GM12878 (cell line): Measurements from ENCODE around the gene FANCL. TPM values are rescaled to one million over a fixed set of nuclear protein-coding genes. Genes with fewer than 3 reads are reported as not detected.

Source experiments
- ATAC-seq: fragments of 200-7000 bp; cut with Tn5 transposase; 3 replicates; pipeline ENCODE4 v1.9.1; 2020; ENCODE audit warnings: mild to moderate bottlenecking, moderate library complexity
- BruUV-seq: library from RNA; stranded (reverse); fragments of 400-500 nt; replicated peaks from 2 replicates; lab custom pipeline; 2021; lab: Mats Ljungman, UMichigan
- CTCF ChIA-PET: fragments of 300-600 bp; sonication (Branson Sonifier 250); formaldehyde crosslinking; extraction: SDS; loops from one replicate; lab custom pipeline; 2021; ENCODE audit warnings: inconsistent platforms; lab: Yijun Ruan, JAX
- POLR2A ChIA-PET: fragments of 350-600 bp; formaldehyde crosslinking; extraction: SDS; loops from one replicate; lab custom pipeline; 2021; ENCODE audit warnings: inconsistent platforms; lab: Charles Lee
- RAD21 ChIA-PET: fragments of 300-600 bp; sonication (Branson Sonifier 250); formaldehyde crosslinking; loops from one replicate; lab custom pipeline; 2023; ENCODE audit warnings: antibody characterized with exemption; ENCODE audit not compliant: unreplicated experiment; lab: Charles Lee
- SMC1A ChIA-PET: fragments of 300-600 bp; sonication (Branson Sonifier 250); formaldehyde crosslinking; loops from one replicate; lab custom pipeline; 2023; ENCODE audit not compliant: unreplicated experiment, uncharacterized antibody; lab: Charles Lee
- DNase-seq: peaks from one replicate; pipeline ENCODE4 v3.0.0-alpha.2; 2011; ENCODE audit warnings: low read depth, low spot score
- FAIRE-seq: peaks from 3 replicates; lab custom pipeline; 2011; peaks lifted over from hg19 to GRCh38; lab: Jason Lieb, UNC
- H2AFZ ChIP-seq: 2 replicates; pipeline ENCODE4 v1.6.0; 2011; ENCODE audit warnings: low read depth, low read length, control low read depth; ENCODE audit not compliant: control insufficient read depth
- H3K27ac ChIP-seq: 2 replicates; pipeline ENCODE4 v1.5.1; 2011; ENCODE audit warnings: control low read depth; ENCODE audit not compliant: control insufficient read depth, insufficient read depth
- H3K27me3 ChIP-seq, 2 experiments: replicated peaks in 1 of 2; 2 replicates each; pipeline versions ENCODE4 v1.6.0 to v1.6.1; 2011; ENCODE audit warnings: low read length in 1 of 2; ENCODE audit not compliant: control insufficient read depth in 2 of 2, insufficient read depth in 2 of 2
- H3K36me3 ChIP-seq, 2 experiments: 2 replicates each; pipeline ENCODE4 v1.5.1; 2011; ENCODE audit warnings: low read length in 1 of 2; ENCODE audit not compliant: control insufficient read depth in 2 of 2, insufficient read depth in 2 of 2
- H3K4me1 ChIP-seq: 2 replicates; pipeline ENCODE4 v1.6.1; 2011; ENCODE audit warnings: mild to moderate bottlenecking, low read length, moderate library complexity, mixed read lengths; ENCODE audit not compliant: control insufficient read depth, insufficient read depth
- H3K4me2 ChIP-seq: 2 replicates; pipeline ENCODE4 v1.6.0; 2011; ENCODE audit warnings: control low read depth; ENCODE audit not compliant: control insufficient read depth, insufficient read depth
- H3K4me3 ChIP-seq: fragments of 200-600 bp; sonication (generic); 2 replicates; pipeline ENCODE4 v1.5.1; 2016
- H3K79me2 ChIP-seq: 2 replicates; pipeline ENCODE4 v1.6.0; 2011; ENCODE audit warnings: low read length; ENCODE audit not compliant: control insufficient read depth, insufficient read depth
- H3K9ac ChIP-seq: 2 replicates; pipeline ENCODE4 v1.8.0; 2011; ENCODE audit warnings: low read length, control low read depth, mixed read lengths; ENCODE audit not compliant: control insufficient read depth, insufficient read depth
- H3K9me3 ChIP-seq: replicated peaks from 3 replicates; pipeline ENCODE4 v1.5.1; 2011; ENCODE audit warnings: mild to moderate bottlenecking, low read length; ENCODE audit not compliant: control insufficient read depth, insufficient read depth
- H4K20me1 ChIP-seq: 2 replicates; pipeline ENCODE4 v1.6.0; 2011; ENCODE audit not compliant: control insufficient read depth, insufficient read depth
- ATF2 ChIP-seq: IDR thresholded peaks from 2 replicates; pipeline ENCODE4 v1.6.1; 2012; ENCODE audit warnings: low read length, inconsistent platforms
- CREB1 ChIP-seq: IDR thresholded peaks from 2 replicates; pipeline ENCODE4 v1.6.1; 2012; ENCODE audit warnings: low read depth, mild to moderate bottlenecking, inconsistent platforms
- DPF2 ChIP-seq: fragments of 450-650 bp; IDR thresholded peaks from 2 replicates; pipeline ENCODE4 v1.6.1; 2017; ENCODE audit warnings: mild to moderate bottlenecking
- EP300 ChIP-seq, 2 experiments: fragments of 150-350 bp in 1 of 2; IDR thresholded peaks; 2 replicates each; pipeline ENCODE4 v1.6.1; 2011 to 2012; ENCODE audit warnings: low read depth in 2 of 2, low read length in 2 of 2, borderline replicate concordance in 1 of 2, improper control_type of control experiment in 1 of 2, inconsistent platforms in 1 of 2; ENCODE audit not compliant: control insufficient read depth in 1 of 2
- FOS ChIP-seq: IDR thresholded peaks from 3 replicates; pipeline ENCODE4 v1.6.1; 2011; ENCODE audit warnings: borderline replicate concordance; ENCODE audit not compliant: insufficient read length; ENCODE audit errors: extremely low read depth
- HSF1 ChIP-seq: fragments of 150-350 bp; IDR thresholded peaks from 2 replicates; pipeline ENCODE4 v1.6.1; 2014; ENCODE audit warnings: mild to moderate bottlenecking, low read depth, low read length
- MYB ChIP-seq: fragments of 150-350 bp; IDR thresholded peaks from 2 replicates; pipeline ENCODE4 v1.6.1; 2014; ENCODE audit warnings: mild to moderate bottlenecking, low read depth, low read length, borderline replicate concordance
- NFIC ChIP-seq: IDR thresholded peaks from 2 replicates; pipeline ENCODE4 v1.6.1; 2012; ENCODE audit warnings: low read depth, mild to moderate bottlenecking, inconsistent platforms, low read length, moderate library complexity
- POU2F2 ChIP-seq: IDR thresholded peaks from 3 replicates; pipeline ENCODE4 v1.6.1; 2011; ENCODE audit warnings: low read depth, mild to moderate bottlenecking, low read length, borderline replicate concordance
- RAD21 ChIP-seq: IDR thresholded peaks from 2 replicates; pipeline ENCODE4 v1.6.1; 2011; ENCODE audit warnings: mild to moderate bottlenecking, low read depth, low read length, moderate library complexity; ENCODE audit not compliant: insufficient read depth
- RBBP5 ChIP-seq: fragments of 200-600 bp; sonication (generic); conservative IDR thresholded peaks from 2 replicates; pipeline ENCODE4 v1.6.1; 2016
- RELA ChIP-seq: fragments of 450-650 bp; IDR thresholded peaks from 2 replicates; pipeline ENCODE4 v1.8.0; 2014; ENCODE audit warnings: borderline replicate concordance; ENCODE audit not compliant: partially characterized antibody
- SMAD1 ChIP-seq: fragments of 450-650 bp; IDR thresholded peaks from 2 replicates; pipeline ENCODE4 v1.6.1; 2018; ENCODE audit warnings: mild to moderate bottlenecking, low read depth; ENCODE audit not compliant: partially characterized antibody
- SRF ChIP-seq, 2 experiments: IDR thresholded peaks; 2 replicates each; pipeline ENCODE4 v1.6.1; 2011; ENCODE audit warnings: low read depth in 2 of 2, low read length in 2 of 2, mild to moderate bottlenecking in 1 of 2, moderate library complexity in 1 of 2
- TCF7 ChIP-seq: IDR thresholded peaks from 2 replicates; pipeline ENCODE4 v1.6.1; 2014; ENCODE audit warnings: antibody characterized with exemption, borderline replicate concordance
- ZBED1 ChIP-seq: IDR thresholded peaks from 2 replicates; pipeline ENCODE4 v1.6.1; 2016; ENCODE audit warnings: borderline replicate concordance
- WGBS: methylation state at CpG from one replicate; pipeline ENCODE4 v1.1.6; 2016; ENCODE audit warnings: low lambda C conversion rate; ENCODE audit not compliant: insufficient replicate concordance, insufficient coverage; ENCODE audit errors: missing lambda C conversion rate; 5-methylcytosine and 5-hydroxymethylcytosine counted together
- in situ Hi-C: fragments of 300-500 bp; cut with MboI; formaldehyde crosslinking; loops from 9 replicates; pipeline ENCODE4 v1.14.3; 2018; ENCODE audit warnings: mixed read lengths
- intact Hi-C: fragments of 100-400 bp; cut with micrococcal nuclease; formaldehyde crosslinking; loops from one replicate; pipeline ENCODE4 v1.14.2; 2022; ENCODE audit not compliant: unreplicated experiment
- polyA plus RNA-seq, 11 experiments: library from polyadenylated mRNA; depleted of rRNA in 4 of 11; unstranded in 6 of 11; stranded (reverse) in 5 of 11; fragments of >200 nt; fragmentation: Nextera tagmentation in 4 of 11; fragmentation: Illumina TruSeq in 1 of 11; extraction: Ambion mirVana in 4 of 11; extraction: Trizol in 1 of 11; gene quantifications; 1 replicate in 1 of 11; 2 replicates in 10 of 11; pipeline versions ENCODE4 v1.2.1 to v1.2.3, GENCODE V29; 2011 to 2016; ENCODE audit warnings: inconsistent platforms in 2 of 11, missing spikeins in 2 of 11, low read depth in 1 of 11
- total RNA-seq, 4 experiments: library from RNA; depleted of rRNA in 3 of 4; stranded (reverse); fragments of >200 nt in 3 of 4; fragmentation: Illumina TruSeq in 1 of 4; extraction: Trizol in 1 of 4; gene quantifications; 2 replicates each; pipeline versions ENCODE4 v1.2.1 to v1.2.3, GENCODE V29; 2013 to 2021
- TF ChIP-seq, protein P1 (sequence below): fragments of 450-650 bp; formaldehyde crosslinking; IDR thresholded peaks from 2 replicates; pipeline ENCODE4 v1.4.0; 2020; ENCODE audit warnings: mild to moderate bottlenecking, moderate library complexity

FANCL gene
- total and polyA plus RNA-seq, 10 of the 15 experiments (the other 5 are each of a cell fraction or from before 2014, with no cell fraction given): 30.8 to 90.5 (median 52.3) TPM

DNA sequence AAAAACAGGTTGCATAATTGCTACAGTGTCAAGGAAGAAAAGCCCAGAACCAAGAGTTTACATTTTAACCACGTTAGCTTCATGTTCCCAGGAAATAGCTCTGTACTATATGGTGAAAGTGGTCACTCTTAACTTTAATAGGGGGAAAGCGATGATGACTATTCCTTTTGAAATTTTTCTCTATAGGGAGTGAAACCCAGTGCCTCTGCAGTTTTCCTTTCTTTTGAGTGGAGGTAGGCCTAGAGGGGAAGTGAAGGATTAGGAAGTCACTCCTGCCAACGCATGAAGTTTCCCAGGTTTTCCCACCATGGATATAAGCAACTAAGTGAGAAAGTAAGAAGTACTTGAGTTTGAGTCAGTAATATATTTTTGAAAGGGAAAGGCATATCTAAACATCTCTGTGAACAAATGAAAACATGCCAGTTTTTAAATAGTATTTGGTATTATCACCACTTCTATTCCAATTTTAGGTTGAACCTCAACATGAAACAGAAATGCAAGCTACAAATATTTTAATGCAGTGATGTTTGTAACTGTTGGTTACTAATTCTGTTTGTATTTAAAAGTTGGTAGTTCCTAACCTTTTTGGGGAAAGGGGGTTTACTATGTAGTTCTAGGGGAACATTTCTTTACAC lies 102.6 kb downstream of the FANCL start:
- no peak overlapping the region for H3K4me3 ChIP-seq
- H3K36me3 ChIP-seq: peaks cover 2 to 13% of the 10 kb centered on the region in 2 experiments; a peak in 3 of 4 replicates
- no peaks in the 10 kb centered on the region for H3K79me2 ChIP-seq
- H3K9me3 ChIP-seq: no peaks in the 10 kb centered on the region
- in situ Hi-C loops: no loop called here
- no peak overlapping the region for H3K27ac ChIP-seq
- intact Hi-C loops: no loop called here
- no peak for DNase-seq
- FAIRE-seq: no peak
- no peak overlapping the region for H3K4me2 ChIP-seq
- BruUV-seq: no TSS peak
- POLR2A ChIA-PET: no interaction called here
- WGBS: 96% methylated on average over 3 of the region's 3 CpGs
- RAD21 ChIA-PET: no interaction called here
- H2AFZ ChIP-seq: no peak overlapping the region
- SMC1A ChIA-PET: no interaction called here
- no peaks in the 10 kb centered on the region for H3K27me3 ChIP-seq
- no peaks in the 10 kb centered on the region for H4K20me1 ChIP-seq
- no peak for ATAC-seq
- H3K9ac ChIP-seq: no peak overlapping the region
- no peaks in the 10 kb centered on the region for H3K4me1 ChIP-seq
- CTCF ChIA-PET: no interaction called here
- TF ChIP-seq DPF2 (no peak), SMAD1 (no peak), NFIC (no peak), ZBED1 (no peak), RAD21 (no peak), EP300 (IDR thresholded peaks at IDR 0.05; ENCODE audit: borderline replicate concordance in 1 of 2, control insufficient read depth in 1 of 2, low read depth in 2 of 2, low read length in 2 of 2) (no peak), MYB (no peak), SRF (IDR thresholded peaks at IDR 0.05; ENCODE audit: low read depth in 2 of 2, low read length in 2 of 2) (no peak), RELA (no peak), FOS (no peak), RBBP5 (no peak), TCF7 (no peak), ATF2 (no peak), CREB1 (no peak), POU2F2 (no peak), HSF1 (no peak)
- TF ChIP-seq, protein P1, sequence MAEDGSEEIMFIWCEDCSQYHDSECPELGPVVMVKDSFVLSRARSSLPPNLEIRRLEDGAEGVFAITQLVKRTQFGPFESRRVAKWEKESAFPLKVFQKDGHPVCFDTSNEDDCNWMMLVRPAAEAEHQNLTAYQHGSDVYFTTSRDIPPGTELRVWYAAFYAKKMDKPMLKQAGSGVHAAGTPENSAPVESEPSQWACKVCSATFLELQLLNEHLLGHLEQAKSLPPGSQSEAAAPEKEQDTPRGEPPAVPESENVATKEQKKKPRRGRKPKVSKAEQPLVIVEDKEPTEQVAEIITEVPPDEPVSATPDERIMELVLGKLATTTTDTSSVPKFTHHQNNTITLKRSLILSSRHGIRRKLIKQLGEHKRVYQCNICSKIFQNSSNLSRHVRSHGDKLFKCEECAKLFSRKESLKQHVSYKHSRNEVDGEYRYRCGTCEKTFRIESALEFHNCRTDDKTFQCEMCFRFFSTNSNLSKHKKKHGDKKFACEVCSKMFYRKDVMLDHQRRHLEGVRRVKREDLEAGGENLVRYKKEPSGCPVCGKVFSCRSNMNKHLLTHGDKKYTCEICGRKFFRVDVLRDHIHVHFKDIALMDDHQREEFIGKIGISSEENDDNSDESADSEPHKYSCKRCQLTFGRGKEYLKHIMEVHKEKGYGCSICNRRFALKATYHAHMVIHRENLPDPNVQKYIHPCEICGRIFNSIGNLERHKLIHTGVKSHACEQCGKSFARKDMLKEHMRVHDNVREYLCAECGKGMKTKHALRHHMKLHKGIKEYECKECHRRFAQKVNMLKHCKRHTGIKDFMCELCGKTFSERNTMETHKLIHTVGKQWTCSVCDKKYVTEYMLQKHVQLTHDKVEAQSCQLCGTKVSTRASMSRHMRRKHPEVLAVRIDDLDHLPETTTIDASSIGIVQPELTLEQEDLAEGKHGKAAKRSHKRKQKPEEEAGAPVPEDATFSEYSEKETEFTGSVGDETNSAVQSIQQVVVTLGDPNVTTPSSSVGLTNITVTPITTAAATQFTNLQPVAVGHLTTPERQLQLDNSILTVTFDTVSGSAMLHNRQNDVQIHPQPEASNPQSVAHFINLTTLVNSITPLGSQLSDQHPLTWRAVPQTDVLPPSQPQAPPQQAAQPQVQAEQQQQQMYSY (CRISPR knock-in tag): no peak
